Measurements from ENCODE around the gene ASPSCR1. TPM values are rescaled to one million over a fixed set of nuclear protein-coding genes. Genes with fewer than 3 reads are reported as not detected.

The ASPSCR1 gene
- total and polyA plus RNA-seq, 2 of the 13 experiments (the other 11 are each of a cell fraction or from before 2014, with no cell fraction given), result 274 to 314 TPM

GRCh38 chr17:82015311-82015971, 38.0 kb downstream of the ASPSCR1 start (continued):
- TF ChIP-seq ZNF142 (CRISPR knock-in tag; IDR thresholded peaks at IDR 0.05), result 0 out of 2 replicates have a peak, but pooled peaks have one; percentile 69
- no peak for TF ChIP-seq NCOA5 (CRISPR knock-in tag; IDR thresholded peaks at IDR 0.05)
- TF ChIP-seq ZNF263 (CRISPR knock-in tag; IDR thresholded peaks at IDR 0.05), result peak; percentile 31; the same call in 1 of the 2 replicates
- peak; percentile 97 for TF ChIP-seq ZBTB33 (CRISPR knock-in tag; IDR thresholded peaks at IDR 0.05)
- TF ChIP-seq, protein P1, sequence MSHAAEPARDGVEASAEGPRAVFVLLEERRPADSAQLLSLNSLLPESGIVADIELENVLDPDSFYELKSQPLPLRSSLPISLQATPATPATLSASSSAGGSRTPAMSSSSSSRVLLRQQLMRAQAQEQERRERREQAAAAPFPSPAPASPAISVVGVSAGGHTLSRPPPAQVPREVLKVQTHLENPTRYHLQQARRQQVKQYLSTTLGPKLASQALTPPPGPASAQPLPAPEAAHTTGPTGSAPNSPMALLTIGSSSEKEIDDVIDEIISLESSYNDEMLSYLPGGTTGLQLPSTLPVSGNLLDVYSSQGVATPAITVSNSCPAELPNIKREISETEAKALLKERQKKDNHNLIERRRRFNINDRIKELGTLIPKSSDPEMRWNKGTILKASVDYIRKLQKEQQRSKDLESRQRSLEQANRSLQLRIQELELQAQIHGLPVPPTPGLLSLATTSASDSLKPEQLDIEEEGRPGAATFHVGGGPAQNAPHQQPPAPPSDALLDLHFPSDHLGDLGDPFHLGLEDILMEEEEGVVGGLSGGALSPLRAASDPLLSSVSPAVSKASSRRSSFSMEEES (CRISPR knock-in tag; IDR thresholded peaks at IDR 0.05), result peak; percentile 74
- TF ChIP-seq, protein P2, sequence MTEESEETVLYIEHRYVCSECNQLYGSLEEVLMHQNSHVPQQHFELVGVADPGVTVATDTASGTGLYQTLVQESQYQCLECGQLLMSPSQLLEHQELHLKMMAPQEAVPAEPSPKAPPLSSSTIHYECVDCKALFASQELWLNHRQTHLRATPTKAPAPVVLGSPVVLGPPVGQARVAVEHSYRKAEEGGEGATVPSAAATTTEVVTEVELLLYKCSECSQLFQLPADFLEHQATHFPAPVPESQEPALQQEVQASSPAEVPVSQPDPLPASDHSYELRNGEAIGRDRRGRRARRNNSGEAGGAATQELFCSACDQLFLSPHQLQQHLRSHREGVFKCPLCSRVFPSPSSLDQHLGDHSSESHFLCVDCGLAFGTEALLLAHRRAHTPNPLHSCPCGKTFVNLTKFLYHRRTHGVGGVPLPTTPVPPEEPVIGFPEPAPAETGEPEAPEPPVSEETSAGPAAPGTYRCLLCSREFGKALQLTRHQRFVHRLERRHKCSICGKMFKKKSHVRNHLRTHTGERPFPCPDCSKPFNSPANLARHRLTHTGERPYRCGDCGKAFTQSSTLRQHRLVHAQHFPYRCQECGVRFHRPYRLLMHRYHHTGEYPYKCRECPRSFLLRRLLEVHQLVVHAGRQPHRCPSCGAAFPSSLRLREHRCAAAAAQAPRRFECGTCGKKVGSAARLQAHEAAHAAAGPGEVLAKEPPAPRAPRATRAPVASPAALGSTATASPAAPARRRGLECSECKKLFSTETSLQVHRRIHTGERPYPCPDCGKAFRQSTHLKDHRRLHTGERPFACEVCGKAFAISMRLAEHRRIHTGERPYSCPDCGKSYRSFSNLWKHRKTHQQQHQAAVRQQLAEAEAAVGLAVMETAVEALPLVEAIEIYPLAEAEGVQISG (CRISPR knock-in tag; IDR thresholded peaks at IDR 0.05), result peak; percentile 61; the same call in 1 of the 2 replicates
- TF ChIP-seq RARA (CRISPR knock-in tag; IDR thresholded peaks at IDR 0.05), result peak; percentile 96
- peak; percentile 46 for TF ChIP-seq YY1 (IDR thresholded peaks at IDR 0.05; ENCODE audit: insufficient read depth, insufficient replicate concordance, low read depth, low read length)
- TF ChIP-seq, protein P3, sequence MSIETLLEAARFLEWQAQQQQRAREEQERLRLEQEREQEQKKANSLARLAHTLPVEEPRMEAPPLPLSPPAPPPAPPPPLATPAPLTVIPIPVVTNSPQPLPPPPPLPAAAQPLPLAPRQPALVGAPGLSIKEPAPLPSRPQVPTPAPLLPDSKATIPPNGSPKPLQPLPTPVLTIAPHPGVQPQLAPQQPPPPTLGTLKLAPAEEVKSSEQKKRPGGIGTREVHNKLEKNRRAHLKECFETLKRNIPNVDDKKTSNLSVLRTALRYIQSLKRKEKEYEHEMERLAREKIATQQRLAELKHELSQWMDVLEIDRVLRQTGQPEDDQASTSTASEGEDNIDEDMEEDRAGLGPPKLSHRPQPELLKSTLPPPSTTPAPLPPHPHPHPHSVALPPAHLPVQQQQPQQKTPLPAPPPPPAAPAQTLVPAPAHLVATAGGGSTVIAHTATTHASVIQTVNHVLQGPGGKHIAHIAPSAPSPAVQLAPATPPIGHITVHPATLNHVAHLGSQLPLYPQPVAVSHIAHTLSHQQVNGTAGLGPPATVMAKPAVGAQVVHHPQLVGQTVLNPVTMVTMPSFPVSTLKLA (IDR thresholded peaks at IDR 0.05), result no peak
- TF ChIP-seq AGO2 (optimal IDR thresholded peaks at IDR 0.05; ENCODE audit: low read depth, low read length), result peak; percentile 97
- TF ChIP-seq TBX2 (CRISPR knock-in tag; IDR thresholded peaks at IDR 0.05; ENCODE audit: borderline replicate concordance), result peak; percentile 79
- no peak for TF ChIP-seq ZNF530 (CRISPR knock-in tag; IDR thresholded peaks at IDR 0.05; ENCODE audit: low read depth)
- TF ChIP-seq REXO4 (CRISPR knock-in tag; IDR thresholded peaks at IDR 0.05; ENCODE audit: borderline replicate concordance), result no peak
- TF ChIP-seq EHMT2 (IDR thresholded peaks at IDR 0.05; ENCODE audit: borderline replicate concordance, low read depth, low read length), result no peak
